Thyroid gland (tissue), 4 donors: Measurements from ENCODE around the gene KRT15. TPM values are rescaled to one million over a fixed set of nuclear protein-coding genes. Genes with fewer than 3 reads are reported as not detected.

Experiments used
- DNase-seq, 2 donors: peaks; one replicate each; pipeline ENCODE4 v3.0.0-alpha.2; 2019
- H3K27ac ChIP-seq, 3 donors: fragments of 200-600 bp; sonication (generic); 1 replicate in 2 of 3; 2 replicates in 1 of 3; pipeline ENCODE4 v1.5.1; 2016 to 2019; ENCODE audit warnings: mild to moderate bottlenecking in 1 of 3, moderate library complexity in 1 of 3
- H3K27me3 ChIP-seq: fragments of 200-600 bp; sonication (generic); one replicate; pipeline ENCODE4 v1.5.1; 2019
- H3K36me3 ChIP-seq, 2 donors: fragments of 200-600 bp; sonication (generic); one replicate each; pipeline ENCODE4 v1.5.1; 2016 to 2019
- H3K4me1 ChIP-seq, 2 donors: fragments of 200-600 bp; sonication (generic); one replicate each; pipeline ENCODE4 v1.5.1; 2017 to 2019
- H3K4me3 ChIP-seq, 3 donors: fragments of 200-600 bp; sonication (generic); replicated peaks in 1 of 3; 1 replicate in 2 of 3; 2 replicates in 1 of 3; pipeline ENCODE4 v1.5.1; 2016; ENCODE audit warnings: mild to moderate bottlenecking in 1 of 3
- H3K9me3 ChIP-seq: fragments of 200-600 bp; sonication (generic); one replicate; pipeline ENCODE4 v1.5.1; 2017
- POLR2A ChIP-seq, 2 donors: fragments of 450-650 bp; IDR thresholded peaks; one replicate each; pipeline ENCODE4 v1.6.1; 2017; ENCODE audit warnings: antibody characterized with exemption in 2 of 2, mild to moderate bottlenecking in 2 of 2, moderate library complexity in 1 of 2
- WGBS, 2 donors: methylation state at CpG; one replicate each; pipeline ENCODE4 v1.1.5; 2017; 5-methylcytosine and 5-hydroxymethylcytosine counted together
- intact Hi-C: fragments of 100-400 bp; cut with DNase I; formaldehyde crosslinking; loops from one replicate; pipeline ENCODE4 v1.15.1; 2023
- total RNA-seq, 4 donors: library from RNA; depleted of rRNA; stranded (reverse); fragments of >200 nt; gene quantifications; one replicate each; pipeline ENCODE4 v1.2.3, GENCODE V29; 2016
- TF ChIP-seq, protein P1 (sequence below), 6 experiments: fragments of 200-600 bp in 3 of 6; fragments of 450-650 bp in 3 of 6; sonication (generic) in 3 of 6; IDR thresholded peaks; one replicate each; pipeline ENCODE4 v1.5.1; 2016 to 2019; ENCODE audit warnings: antibody characterized with exemption in 6 of 6, mild to moderate bottlenecking in 2 of 6, inconsistent platforms in 1 of 6, moderate library complexity in 1 of 6

The KRT15 gene
- total RNA-seq, 4 donors from 2014 or later, result 0.93 TPM; not detected in 3

DNA sequence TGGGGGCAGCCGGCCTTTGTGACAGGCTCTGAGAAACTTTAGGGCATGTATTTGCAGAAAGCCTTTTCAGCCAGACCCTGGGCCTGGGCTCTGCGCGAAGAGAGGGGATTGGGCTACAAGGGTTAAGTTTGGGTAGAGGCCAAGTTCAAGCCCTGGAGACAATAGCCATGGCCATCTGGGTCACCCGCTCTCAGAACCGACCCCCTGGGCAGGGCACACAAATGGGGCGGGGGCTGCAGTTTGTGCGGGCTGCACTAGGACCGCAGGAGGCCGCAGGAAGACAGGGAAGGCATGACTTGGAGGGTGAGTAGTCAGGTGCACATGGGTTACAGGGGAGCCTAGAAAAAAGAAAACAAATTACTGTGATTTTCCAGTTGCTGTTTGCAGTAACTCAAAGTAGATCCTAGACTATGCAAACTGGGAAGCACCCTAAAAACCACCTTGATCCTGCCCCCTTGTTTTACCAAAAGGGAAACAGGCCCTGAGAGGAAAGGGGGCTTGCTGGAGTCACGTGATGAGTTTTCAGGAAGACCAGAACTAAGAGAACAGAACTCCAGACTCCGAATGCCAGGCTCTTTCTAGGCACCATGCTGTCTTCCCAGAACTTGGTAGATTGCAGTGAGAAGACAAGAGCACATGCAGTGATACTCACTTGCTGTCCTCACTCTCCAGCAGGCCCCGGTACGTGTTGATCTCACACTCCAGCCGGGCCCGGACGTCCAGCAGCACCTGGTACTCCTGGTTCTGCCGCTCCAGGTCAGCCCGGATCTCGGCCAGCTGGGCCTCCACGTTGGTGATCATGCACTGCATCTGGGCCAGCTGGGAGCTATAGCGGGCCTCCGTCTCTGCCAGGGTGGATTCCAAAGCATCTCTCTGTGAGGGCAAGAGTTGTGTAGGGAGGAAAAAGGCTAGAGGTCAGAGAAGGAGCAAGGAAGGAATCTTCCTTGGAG is 41.5 kb downstream of the KRT15 start:
- intact Hi-C loops, result no loop called here
- H3K4me1 ChIP-seq, result no peaks in the 10 kb centered on the region
- 91 to 95% methylated on average over 21 to 22 of the region's 22 CpGs for WGBS, 2 donors
- H3K36me3 ChIP-seq, result no peaks in the 10 kb centered on the region
- no peak for DNase-seq
- no peak overlapping the region for H3K27ac ChIP-seq
- no peaks in the 10 kb centered on the region for H3K9me3 ChIP-seq
- H3K4me3 ChIP-seq, result no peak overlapping the region
- no peak for TF ChIP-seq POLR2A (IDR thresholded peaks at IDR 0.05)
- TF ChIP-seq, protein P1, sequence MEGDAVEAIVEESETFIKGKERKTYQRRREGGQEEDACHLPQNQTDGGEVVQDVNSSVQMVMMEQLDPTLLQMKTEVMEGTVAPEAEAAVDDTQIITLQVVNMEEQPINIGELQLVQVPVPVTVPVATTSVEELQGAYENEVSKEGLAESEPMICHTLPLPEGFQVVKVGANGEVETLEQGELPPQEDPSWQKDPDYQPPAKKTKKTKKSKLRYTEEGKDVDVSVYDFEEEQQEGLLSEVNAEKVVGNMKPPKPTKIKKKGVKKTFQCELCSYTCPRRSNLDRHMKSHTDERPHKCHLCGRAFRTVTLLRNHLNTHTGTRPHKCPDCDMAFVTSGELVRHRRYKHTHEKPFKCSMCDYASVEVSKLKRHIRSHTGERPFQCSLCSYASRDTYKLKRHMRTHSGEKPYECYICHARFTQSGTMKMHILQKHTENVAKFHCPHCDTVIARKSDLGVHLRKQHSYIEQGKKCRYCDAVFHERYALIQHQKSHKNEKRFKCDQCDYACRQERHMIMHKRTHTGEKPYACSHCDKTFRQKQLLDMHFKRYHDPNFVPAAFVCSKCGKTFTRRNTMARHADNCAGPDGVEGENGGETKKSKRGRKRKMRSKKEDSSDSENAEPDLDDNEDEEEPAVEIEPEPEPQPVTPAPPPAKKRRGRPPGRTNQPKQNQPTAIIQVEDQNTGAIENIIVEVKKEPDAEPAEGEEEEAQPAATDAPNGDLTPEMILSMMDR (IDR thresholded peaks at IDR 0.05), result no peak
- no peaks in the 10 kb centered on the region for H3K27me3 ChIP-seq

DNA sequence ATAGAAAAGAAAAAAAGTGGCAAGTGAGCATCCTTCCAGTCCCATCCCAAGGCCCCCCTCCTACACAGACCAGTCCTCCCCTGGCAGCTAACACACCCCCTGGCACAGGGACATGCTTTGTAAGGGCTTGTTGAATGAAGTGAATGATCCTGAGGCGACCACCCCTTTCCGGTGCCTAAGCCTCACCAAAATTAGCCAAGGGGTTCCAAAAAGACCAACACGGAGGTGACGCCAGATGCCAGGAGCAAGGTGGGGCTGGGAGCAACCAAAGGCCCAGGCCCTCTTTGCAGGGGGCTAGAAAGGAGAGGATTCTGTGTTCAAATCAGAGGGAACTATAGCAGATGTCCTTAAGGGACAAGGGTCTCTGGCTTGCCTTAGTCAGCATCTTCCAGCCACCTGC is 43.3 kb downstream of the KRT15 start:
- TF ChIP-seq, protein P1 (IDR thresholded peaks at IDR 0.05), result no peak
- TF ChIP-seq POLR2A (IDR thresholded peaks at IDR 0.05), result no peak
- H3K4me1 ChIP-seq, result no peaks in the 10 kb centered on the region
- 96 to 100% methylated on average over 4 of the region's 4 CpGs for WGBS, 2 donors
- H3K4me3 ChIP-seq, result no peak overlapping the region
- no peaks in the 10 kb centered on the region for H3K36me3 ChIP-seq
- intact Hi-C loops, result no loop called here
- H3K9me3 ChIP-seq, result no peaks in the 10 kb centered on the region
- no peak for DNase-seq
- no peaks in the 10 kb centered on the region for H3K27me3 ChIP-seq
- H3K27ac ChIP-seq, result no peak overlapping the region

DNA sequence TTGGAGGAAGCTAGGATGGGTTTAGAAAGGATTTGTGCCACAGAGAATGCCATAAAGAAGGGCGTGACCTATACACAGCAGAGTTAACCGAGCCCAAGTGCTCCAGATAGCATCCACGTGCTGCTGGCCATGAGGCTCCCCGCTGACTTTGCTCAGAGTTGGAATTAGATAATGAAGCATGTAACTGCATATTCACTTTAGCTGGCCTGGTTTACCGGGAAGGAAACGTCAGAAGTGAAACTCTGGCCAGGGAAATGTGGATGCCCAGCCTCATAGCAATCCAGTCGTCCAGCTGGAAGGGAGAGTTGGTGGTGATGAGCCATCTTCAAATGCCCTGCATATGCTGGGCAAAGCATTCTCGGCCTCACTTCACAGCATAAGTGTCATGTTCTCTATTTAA is 43.8 kb downstream of the KRT15 start:
- intact Hi-C loops, result no loop called here
- Histone ChIP-seq H3K9me3 (no peaks in the 10 kb centered on the region), H3K36me3 (no peaks in the 10 kb centered on the region), H3K27ac (no peak overlapping the region), H3K4me1 (no peaks in the 10 kb centered on the region), H3K4me3 (no peak overlapping the region), H3K27me3 (no peaks in the 10 kb centered on the region)
- no peak for DNase-seq
- WGBS, 2 donors, result 78 to 80% methylated on average over 8 of the region's 8 CpGs
- TF ChIP-seq POLR2A (IDR thresholded peaks at IDR 0.05), result no peak
- TF ChIP-seq, protein P1 (IDR thresholded peaks at IDR 0.05), result no peak

DNA sequence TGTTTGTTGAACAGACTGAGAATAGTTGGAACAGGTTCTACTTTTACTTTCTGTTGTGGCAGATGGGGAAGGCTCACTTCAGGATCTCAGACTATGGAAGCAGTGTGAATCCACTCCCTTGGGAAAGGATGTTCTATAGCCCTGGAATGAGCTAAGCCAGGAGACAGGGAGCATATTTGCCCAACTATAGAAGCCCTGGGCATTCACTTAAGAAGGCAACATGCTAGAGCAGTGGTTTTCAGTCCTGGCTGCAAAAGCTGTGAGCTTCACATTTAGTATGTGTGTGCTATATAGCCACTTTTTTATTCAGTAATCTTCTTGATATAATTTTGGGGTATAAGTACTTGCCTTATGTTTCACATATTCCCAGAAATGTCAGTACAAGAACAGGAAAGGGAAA is 50.3 kb downstream of the KRT15 start:
- no peaks in the 10 kb centered on the region for H3K36me3 ChIP-seq
- no peak overlapping the region for H3K4me3 ChIP-seq
- TF ChIP-seq, protein P1 (IDR thresholded peaks at IDR 0.05), result no peak
- no peak for TF ChIP-seq POLR2A (IDR thresholded peaks at IDR 0.05)
- DNase-seq, result no peak
- peaks cover 0 to 5% of the 10 kb centered on the region in 2 donors for H3K4me1 ChIP-seq
- no peaks in the 10 kb centered on the region for H3K27me3 ChIP-seq
- intact Hi-C loops, result no loop called here
- no peaks in the 10 kb centered on the region for H3K9me3 ChIP-seq
- no peak overlapping the region for H3K27ac ChIP-seq

DNA sequence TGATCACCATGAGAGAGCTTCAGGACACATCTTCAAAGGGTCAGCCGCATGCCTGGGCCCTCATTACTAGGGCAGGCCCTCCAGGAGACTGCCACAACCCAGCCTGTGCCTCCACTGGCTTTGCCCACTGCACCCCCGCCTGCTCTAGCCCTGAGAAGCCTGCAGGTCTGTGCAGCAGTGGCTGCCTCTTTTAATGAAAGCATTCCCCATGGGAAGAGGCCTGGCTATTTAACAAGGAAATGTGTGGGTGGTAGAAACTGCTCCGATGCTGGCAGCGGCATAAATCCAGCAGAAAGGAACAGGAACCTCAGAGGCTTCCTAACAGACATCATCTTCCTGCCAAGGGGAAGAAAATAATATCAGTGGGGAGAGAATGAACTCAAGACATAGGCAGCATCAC is 51.1 kb downstream of the KRT15 start:
- no peaks in the 10 kb centered on the region for H3K36me3 ChIP-seq
- H3K27me3 ChIP-seq, result no peaks in the 10 kb centered on the region
- no peak overlapping the region for H3K27ac ChIP-seq
- no peak for DNase-seq
- WGBS, 2 donors, result 62 to 66% methylated on average over 4 of the region's 4 CpGs
- H3K4me3 ChIP-seq, result no peak overlapping the region
- intact Hi-C loops, result no loop called here
- no peak for TF ChIP-seq POLR2A (IDR thresholded peaks at IDR 0.05)
- TF ChIP-seq, protein P1 (IDR thresholded peaks at IDR 0.05), result no peak
- H3K9me3 ChIP-seq, result no peaks in the 10 kb centered on the region
- peaks cover 0 to 5% of the 10 kb centered on the region in 2 donors for H3K4me1 ChIP-seq
